Liver (tissue), 9 donors: ENCODE data around the gene RORC. TPM values are rescaled to one million over a fixed set of nuclear protein-coding genes. Genes with fewer than 3 reads are reported as not detected.

Experiments used
- DNase-seq: peaks from one replicate; pipeline ENCODE4 v3.0.0-alpha.2; 2017; ENCODE audit warnings: low spot score
- H3K27ac ChIP-seq, 2 donors: one replicate each; pipeline ENCODE4 v1.7.0; 2013; ENCODE audit warnings: inconsistent platforms in 2 of 2, low read length in 2 of 2, control low read depth in 1 of 2, low read depth in 1 of 2, mild to moderate bottlenecking in 1 of 2
- H3K27me3 ChIP-seq, 4 donors: one replicate each; pipeline versions ENCODE4 v1.6.1 to v1.7.0; 2013; ENCODE audit warnings: low read length in 3 of 4, inconsistent platforms in 1 of 4, mild to moderate bottlenecking in 1 of 4, moderate library complexity in 1 of 4; ENCODE audit not compliant: control insufficient read depth in 4 of 4, insufficient read depth in 4 of 4
- H3K36me3 ChIP-seq, 4 donors: one replicate each; pipeline versions ENCODE4 v1.6.1 to v1.7.0; 2013; ENCODE audit warnings: low read length in 3 of 4, mild to moderate bottlenecking in 3 of 4, low read depth in 1 of 4, moderate library complexity in 1 of 4; ENCODE audit not compliant: control insufficient read depth in 4 of 4, insufficient read depth in 3 of 4
- H3K4me1 ChIP-seq, 4 donors: one replicate each; pipeline versions ENCODE4 v1.6.1 to v1.7.0; 2013; ENCODE audit warnings: low read length in 3 of 4, mild to moderate bottlenecking in 3 of 4, moderate library complexity in 1 of 4; ENCODE audit not compliant: control insufficient read depth in 4 of 4, insufficient read depth in 4 of 4
- H3K4me3 ChIP-seq, 3 donors: one replicate each; pipeline versions ENCODE4 v1.6.1 to v1.7.0; 2013; ENCODE audit warnings: low read length in 3 of 3, control low read depth in 1 of 3, low read depth in 1 of 3, mild to moderate bottlenecking in 1 of 3
- H3K9ac ChIP-seq, 2 donors: one replicate each; pipeline ENCODE4 v1.7.0; 2013; ENCODE audit warnings: low read length in 2 of 2, mild to moderate bottlenecking in 2 of 2, moderate library complexity in 2 of 2, control low read depth in 1 of 2, low read depth in 1 of 2
- H3K9me3 ChIP-seq, 4 donors: one replicate each; pipeline versions ENCODE4 v1.6.1 to v1.7.0; 2013; ENCODE audit warnings: low read length in 3 of 4; ENCODE audit not compliant: control insufficient read depth in 4 of 4
- ATF3 ChIP-seq: IDR thresholded peaks from 2 replicates; pipeline ENCODE4 v1.6.1; 2016; ENCODE audit warnings: antibody characterized with exemption
- CTCF ChIP-seq: fragments of 150-350 bp; IDR thresholded peaks from 2 replicates; pipeline ENCODE4 v1.5.1; 2017; ENCODE audit warnings: improper control_type of control experiment, low read depth, low read length; ENCODE audit not compliant: missing input control
- EGR1 ChIP-seq, 2 donors: IDR thresholded peaks; 2 replicates each; pipeline ENCODE4 v1.6.1; 2016 to 2018; ENCODE audit warnings: antibody characterized with exemption in 2 of 2, low read depth in 2 of 2
- FOXA1 ChIP-seq: IDR thresholded peaks from 2 replicates; pipeline ENCODE4 v1.6.1; 2016; ENCODE audit warnings: antibody characterized with exemption
- FOXA2 ChIP-seq: IDR thresholded peaks from 2 replicates; pipeline ENCODE4 v1.6.1; 2016; ENCODE audit warnings: antibody characterized with exemption
- GABPA ChIP-seq, 2 donors: IDR thresholded peaks in 1 of 2; conservative IDR thresholded peaks in 1 of 2; 2 replicates each; pipeline ENCODE4 v1.6.1; 2016; ENCODE audit warnings: antibody characterized with exemption in 2 of 2, mild to moderate bottlenecking in 1 of 2, moderate library complexity in 1 of 2
- HNF4A ChIP-seq, 2 donors: conservative IDR thresholded peaks; 2 replicates each; pipeline ENCODE4 v1.6.1; 2016; ENCODE audit warnings: antibody characterized with exemption in 2 of 2, mild to moderate bottlenecking in 2 of 2
- HNF4G ChIP-seq: IDR thresholded peaks from 2 replicates; pipeline ENCODE4 v1.6.1; 2016; ENCODE audit warnings: antibody characterized with exemption
- JUND ChIP-seq, 2 donors: IDR thresholded peaks; 2 replicates each; pipeline ENCODE4 v1.6.1; 2016; ENCODE audit warnings: antibody characterized with exemption in 2 of 2
- MAX ChIP-seq: IDR thresholded peaks from 2 replicates; pipeline ENCODE4 v1.6.1; 2016; ENCODE audit warnings: antibody characterized with exemption
- NR2F2 ChIP-seq: IDR thresholded peaks from 2 replicates; pipeline ENCODE4 v1.6.1; 2016; ENCODE audit warnings: antibody characterized with exemption
- RAD21 ChIP-seq, 2 donors: IDR thresholded peaks; 2 replicates each; pipeline ENCODE4 v1.6.1; 2016; ENCODE audit warnings: antibody characterized with exemption in 2 of 2, mild to moderate bottlenecking in 2 of 2
- RXRA ChIP-seq, 2 donors: IDR thresholded peaks; 2 replicates each; pipeline ENCODE4 v1.6.1; 2017 to 2018; ENCODE audit warnings: antibody characterized with exemption in 2 of 2, mild to moderate bottlenecking in 1 of 2
- SP1 ChIP-seq: IDR thresholded peaks from 2 replicates; pipeline ENCODE4 v1.6.1; 2018; ENCODE audit warnings: antibody characterized with exemption, mild to moderate bottlenecking
- TAF1 ChIP-seq: conservative IDR thresholded peaks from 2 replicates; pipeline ENCODE4 v1.6.1; 2016; ENCODE audit warnings: antibody characterized with exemption, mild to moderate bottlenecking
- YY1 ChIP-seq: IDR thresholded peaks from 2 replicates; pipeline ENCODE4 v1.6.1; 2016; ENCODE audit warnings: antibody characterized with exemption, mild to moderate bottlenecking
- ZBTB33 ChIP-seq: IDR thresholded peaks from 2 replicates; pipeline ENCODE4 v1.6.1; 2016; ENCODE audit warnings: antibody characterized with exemption
- WGBS: extraction: QIAGEN DNeasy Blood & Tissue Kit; methylation state at CpG from one replicate; pipeline ENCODE4 v1.1.7; 2013; 5-methylcytosine and 5-hydroxymethylcytosine counted together
- polyA plus RNA-seq, 2 donors: library from polyadenylated mRNA; stranded (reverse) in 1 of 2; unstranded in 1 of 2; fragments of 200-250 nt in 1 of 2; fragments of >200 nt in 1 of 2; fragmentation: Nextera tagmentation in 1 of 2; extraction: Ambion mirVana in 1 of 2; gene quantifications; one replicate each; pipeline versions ENCODE4 v1.2.1 to v1.2.3, GENCODE V29; 2013 to 2015
- total RNA-seq, 2 donors: library from RNA; depleted of rRNA; stranded (reverse); fragments of >200 nt; gene quantifications; one replicate each; pipeline ENCODE4 v1.2.3, GENCODE V29; 2014
- donor health status: healthy.
- donor health status: healthy.
- donor health status: healthy.
- donor health status: healthy.
- donor health status: healthy.

The RORC gene
- total and polyA plus RNA-seq, 4 donors, result 2.9 to 59.2 (median 13.0) TPM

GRCh38 chr1:151868486-151868885, 36.9 kb upstream of the RORC start:
- TF ChIP-seq GABPA (IDR thresholded peaks at IDR 0.05 in 1 of 2, conservative IDR thresholded peaks at IDR 0.05 in 1 of 2) (no peak), RAD21 (IDR thresholded peaks at IDR 0.05) (no peak), EGR1 (IDR thresholded peaks at IDR 0.05; ENCODE audit: low read depth in 2 of 2) (no peak)
- Histone ChIP-seq H3K27ac (no peak overlapping the region), H3K36me3 (peaks cover 0 to under 1% (median under 1%) of the 10 kb centered on the region in 4 donors), H3K9me3 (no peaks in the 10 kb centered on the region), H3K4me3 (no peak overlapping the region), H3K27me3 (no peaks in the 10 kb centered on the region), H3K4me1 (no peaks in the 10 kb centered on the region), H3K9ac (no peak overlapping the region)
- DNase-seq, result no peak
- 56% methylated on average over 3 of the region's 3 CpGs for whole genome bisulfite sequencing

GRCh38 chr1:151867765-151868411, 36.3 kb upstream of the RORC start:
- 71% methylated on average over 7 of the region's 7 CpGs for WGBS
- Histone ChIP-seq H3K9ac (no peak overlapping the region), H3K9me3 (no peaks in the 10 kb centered on the region), H3K27ac (no peak overlapping the region), H3K36me3 (no peaks in the 10 kb centered on the region), H3K4me3 (no peak overlapping the region), H3K27me3 (no peaks in the 10 kb centered on the region), H3K4me1 (no peaks in the 10 kb centered on the region)
- TF ChIP-seq FOXA1 (no peak), GABPA (IDR thresholded peaks at IDR 0.05 in 1 of 2, conservative IDR thresholded peaks at IDR 0.05 in 1 of 2) (no peak), RXRA (IDR thresholded peaks at IDR 0.05) (no peak), ATF3 (no peak), ZBTB33 (no peak), EGR1 (IDR thresholded peaks at IDR 0.05; ENCODE audit: low read depth in 2 of 2) (no peak), JUND (IDR thresholded peaks at IDR 0.05) (no peak), FOXA2 (no peak), HNF4A (conservative IDR thresholded peaks at IDR 0.05) (no peak)
- no peak for DNase-seq

GRCh38 chr1:151867321-151867720, 35.7 kb upstream of the RORC start:
- Histone ChIP-seq H3K4me3 (no peak overlapping the region), H3K36me3 (no peaks in the 10 kb centered on the region), H3K4me1 (no peaks in the 10 kb centered on the region), H3K27ac (no peak overlapping the region), H3K9me3 (no peaks in the 10 kb centered on the region), H3K9ac (no peak overlapping the region), H3K27me3 (no peaks in the 10 kb centered on the region)
- no peak for DNase-seq
- WGBS, result 82% methylated on average over 2 of the region's 2 CpGs
- TF ChIP-seq ATF3 (no peak), TAF1 (no peak), RAD21 (IDR thresholded peaks at IDR 0.05) (no peak), SP1 (no peak), YY1 (no peak), CTCF (no peak), FOXA2 (no peak), ZBTB33 (no peak), RXRA (IDR thresholded peaks at IDR 0.05) (no peak), EGR1 (IDR thresholded peaks at IDR 0.05; ENCODE audit: low read depth in 2 of 2) (no peak), HNF4G (no peak), FOXA1 (no peak), JUND (IDR thresholded peaks at IDR 0.05) (no peak), GABPA (IDR thresholded peaks at IDR 0.05 in 1 of 2, conservative IDR thresholded peaks at IDR 0.05 in 1 of 2) (no peak), MAX (no peak), NR2F2 (no peak)
